NCI-H2029 (cell line): ENCODE results near the gene FRAS1.
"Not testable (repeated sequence)": the region's sequence is repeated elsewhere in the genome, so short reads cannot be mapped to it uniquely, and the experiment has no call there.

Experiments
- DNase-seq: peaks from one replicate; lab custom pipeline; 2025; lab: John Stamatoyannopoulos, UW

FRAS1 gene, protein sequence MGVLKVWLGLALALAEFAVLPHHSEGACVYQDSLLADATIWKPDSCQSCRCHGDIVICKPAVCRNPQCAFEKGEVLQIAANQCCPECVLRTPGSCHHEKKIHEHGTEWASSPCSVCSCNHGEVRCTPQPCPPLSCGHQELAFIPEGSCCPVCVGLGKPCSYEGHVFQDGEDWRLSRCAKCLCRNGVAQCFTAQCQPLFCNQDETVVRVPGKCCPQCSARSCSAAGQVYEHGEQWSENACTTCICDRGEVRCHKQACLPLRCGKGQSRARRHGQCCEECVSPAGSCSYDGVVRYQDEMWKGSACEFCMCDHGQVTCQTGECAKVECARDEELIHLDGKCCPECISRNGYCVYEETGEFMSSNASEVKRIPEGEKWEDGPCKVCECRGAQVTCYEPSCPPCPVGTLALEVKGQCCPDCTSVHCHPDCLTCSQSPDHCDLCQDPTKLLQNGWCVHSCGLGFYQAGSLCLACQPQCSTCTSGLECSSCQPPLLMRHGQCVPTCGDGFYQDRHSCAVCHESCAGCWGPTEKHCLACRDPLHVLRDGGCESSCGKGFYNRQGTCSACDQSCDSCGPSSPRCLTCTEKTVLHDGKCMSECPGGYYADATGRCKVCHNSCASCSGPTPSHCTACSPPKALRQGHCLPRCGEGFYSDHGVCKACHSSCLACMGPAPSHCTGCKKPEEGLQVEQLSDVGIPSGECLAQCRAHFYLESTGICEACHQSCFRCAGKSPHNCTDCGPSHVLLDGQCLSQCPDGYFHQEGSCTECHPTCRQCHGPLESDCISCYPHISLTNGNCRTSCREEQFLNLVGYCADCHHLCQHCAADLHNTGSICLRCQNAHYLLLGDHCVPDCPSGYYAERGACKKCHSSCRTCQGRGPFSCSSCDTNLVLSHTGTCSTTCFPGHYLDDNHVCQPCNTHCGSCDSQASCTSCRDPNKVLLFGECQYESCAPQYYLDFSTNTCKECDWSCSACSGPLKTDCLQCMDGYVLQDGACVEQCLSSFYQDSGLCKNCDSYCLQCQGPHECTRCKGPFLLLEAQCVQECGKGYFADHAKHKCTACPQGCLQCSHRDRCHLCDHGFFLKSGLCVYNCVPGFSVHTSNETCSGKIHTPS (N-terminal part only)

DNA sequence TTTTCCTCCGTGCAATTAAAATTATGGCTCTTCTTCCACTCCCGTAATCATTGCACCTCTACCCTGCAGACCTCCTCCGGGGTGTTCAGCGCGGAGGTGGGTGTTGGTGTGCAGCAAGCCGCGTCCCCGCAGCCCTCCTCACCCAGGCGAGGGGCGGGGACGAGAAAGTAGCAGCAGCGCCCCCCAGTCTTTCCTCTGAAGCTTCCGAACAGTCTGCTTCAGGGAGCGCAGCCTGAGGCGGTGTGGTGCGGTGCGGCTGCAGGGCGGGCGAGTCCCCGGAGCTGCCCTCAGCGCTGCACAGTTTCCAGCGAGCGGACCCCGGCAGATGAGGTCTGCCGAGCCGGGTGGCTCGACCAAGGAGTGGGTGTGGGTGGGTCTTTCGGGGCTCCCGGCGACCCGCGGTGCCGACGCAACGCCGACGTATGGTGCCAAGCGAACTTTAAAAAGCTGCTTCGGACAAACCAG lies at the start of gene FRAS1:
Gene FRAS1, plus strand, starts transcription at position 189 of the 465 bp plus-strand sequence. CDS start 687 bp downstream, outside the sequence.
- DNase-seq = peak; percentile 10

DNA sequence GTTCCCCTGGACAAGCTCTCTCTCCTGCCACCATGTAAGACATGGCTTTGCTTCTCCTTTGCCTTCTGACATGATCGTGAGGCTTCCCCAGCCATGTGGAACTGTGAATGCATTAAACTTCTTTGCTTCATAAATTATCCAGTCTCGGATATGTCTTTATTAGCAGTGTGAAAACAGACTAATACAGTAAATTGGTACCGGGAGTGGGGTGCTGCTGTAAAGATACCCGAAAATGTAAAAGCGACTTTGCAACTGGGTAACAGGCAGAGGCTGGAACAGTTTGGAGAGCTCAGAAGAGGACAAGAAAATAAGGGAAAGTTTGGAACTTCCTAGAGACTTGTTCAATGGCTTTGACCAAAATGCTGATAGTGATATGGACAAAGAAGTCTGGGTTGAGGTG lies 46.1 kb upstream of the FRAS1 start:
- DNase-seq = not testable (repeated sequence)

DNA sequence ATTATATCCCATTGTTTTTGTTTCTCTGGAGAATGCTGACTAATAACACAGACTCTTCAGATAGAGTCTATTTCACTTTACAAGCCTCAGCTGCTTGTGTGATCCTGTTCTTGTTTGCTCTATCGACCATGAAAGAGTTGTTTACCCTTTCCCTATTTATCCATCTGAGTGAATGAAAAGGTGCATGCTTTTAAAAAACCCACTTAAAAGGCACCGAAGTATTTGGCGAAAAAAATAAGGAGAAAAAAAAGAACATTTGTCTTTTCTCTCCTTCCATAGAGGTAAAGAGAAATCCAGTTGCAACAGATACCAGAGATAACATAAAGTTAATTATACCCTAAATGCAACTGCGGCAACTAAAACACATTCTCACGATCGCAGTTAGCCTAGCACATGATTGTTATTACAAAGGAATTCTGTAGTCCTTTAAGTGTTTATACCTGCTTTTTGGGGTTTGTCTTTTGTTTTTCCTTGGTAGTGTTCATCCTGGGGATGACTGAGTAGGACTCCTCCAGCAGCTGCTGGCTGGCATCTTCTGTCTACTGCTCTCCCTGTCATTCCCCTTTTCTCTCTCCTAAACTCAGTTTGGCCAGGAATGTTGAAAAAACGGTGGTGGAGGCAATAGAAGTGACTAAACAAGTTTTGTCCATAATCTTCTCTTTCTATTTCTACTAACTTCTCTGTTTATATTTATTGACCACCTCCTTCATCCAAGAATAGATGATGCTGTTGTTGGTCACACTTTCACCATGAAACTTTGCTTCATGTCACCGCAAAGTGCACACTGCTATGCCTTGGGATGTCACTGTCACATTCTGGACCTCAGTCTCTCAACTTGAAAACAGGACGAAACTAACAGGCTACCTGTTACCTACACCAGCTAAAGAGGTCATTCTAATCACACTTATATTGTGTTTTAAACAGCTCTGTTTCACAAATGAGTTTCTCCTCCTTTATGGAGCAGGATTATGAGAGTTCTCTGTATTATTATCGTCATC lies 41.9 kb upstream of the FRAS1 start:
- peak; percentile 84 for DNase-seq

DNA sequence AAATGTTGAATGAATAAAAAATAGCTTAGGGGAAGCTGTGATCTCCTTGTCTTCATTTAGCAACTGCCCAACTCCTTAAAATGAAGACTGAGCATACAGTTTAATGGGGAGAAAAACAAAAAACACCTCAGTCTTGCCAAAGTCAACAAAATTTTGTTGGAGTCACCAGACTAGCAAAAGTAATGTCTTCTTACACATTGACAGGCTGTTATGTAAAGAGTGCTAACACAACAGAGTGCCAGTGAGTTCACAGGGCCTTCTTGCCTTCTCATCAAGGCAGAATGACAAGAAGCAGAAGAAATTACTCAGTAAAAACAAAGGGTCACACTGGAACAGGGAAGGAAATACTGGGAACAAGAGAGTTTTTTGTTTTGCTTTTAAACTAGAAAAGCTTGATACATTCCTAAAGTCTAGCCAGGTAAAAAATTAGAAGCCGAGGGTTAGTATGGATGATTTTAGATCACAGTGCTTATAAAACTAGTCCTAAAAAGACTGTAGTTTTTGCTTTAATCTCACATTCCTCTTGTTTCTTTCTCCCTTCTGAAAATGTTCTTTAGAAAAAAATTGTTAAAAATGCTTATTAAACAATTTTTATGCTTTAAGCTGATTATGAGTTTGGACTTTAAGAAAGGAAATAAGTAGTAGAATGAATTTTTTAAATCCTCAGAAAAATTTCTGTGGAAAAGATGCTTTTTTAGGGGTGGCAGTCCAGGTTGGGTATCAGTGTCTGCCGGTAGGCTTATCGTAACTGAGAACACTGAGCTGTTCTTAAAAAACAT lies 38.7 kb upstream of the FRAS1 start:
- no peak for DNase-seq

DNA sequence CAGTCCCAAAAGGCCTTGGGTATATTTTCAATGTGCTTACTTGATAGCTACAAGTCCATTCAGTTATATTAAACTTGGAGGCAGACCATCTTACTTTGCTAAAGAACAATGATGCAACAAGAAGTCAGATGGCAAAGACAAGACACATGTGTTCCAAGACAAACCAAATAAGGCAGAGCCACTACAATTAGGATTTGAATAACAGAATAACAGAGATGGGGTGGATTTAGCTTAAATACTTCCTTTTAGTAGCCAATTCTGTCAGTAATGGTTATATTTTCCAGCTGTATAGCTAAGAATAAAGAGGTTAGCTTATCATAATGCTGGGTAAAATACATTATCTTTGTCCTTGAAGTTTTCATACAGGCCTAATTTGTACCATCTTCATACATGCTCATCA lies 37.7 kb upstream of the FRAS1 start:
- no peak for DNase-seq

DNA sequence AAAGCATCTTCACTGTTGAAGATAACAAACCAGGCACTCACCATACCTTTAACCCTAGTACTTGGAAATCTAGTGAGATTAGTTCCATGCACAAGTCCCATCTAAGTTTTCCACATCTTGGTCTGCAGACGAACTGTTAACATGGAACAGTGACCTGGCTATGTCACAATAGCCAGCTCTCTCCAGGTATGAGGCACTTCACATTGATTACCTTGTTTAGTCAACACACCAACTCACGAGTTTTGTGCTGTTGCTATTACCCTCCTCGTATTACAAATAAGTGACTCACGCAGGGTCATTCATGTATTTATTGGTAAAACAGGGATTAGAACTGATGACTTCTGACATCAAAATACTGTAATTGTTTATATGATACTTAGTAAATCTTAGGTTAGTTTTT lies 36.4 kb upstream of the FRAS1 start:
- peak; percentile 66 for DNase-seq

DNA sequence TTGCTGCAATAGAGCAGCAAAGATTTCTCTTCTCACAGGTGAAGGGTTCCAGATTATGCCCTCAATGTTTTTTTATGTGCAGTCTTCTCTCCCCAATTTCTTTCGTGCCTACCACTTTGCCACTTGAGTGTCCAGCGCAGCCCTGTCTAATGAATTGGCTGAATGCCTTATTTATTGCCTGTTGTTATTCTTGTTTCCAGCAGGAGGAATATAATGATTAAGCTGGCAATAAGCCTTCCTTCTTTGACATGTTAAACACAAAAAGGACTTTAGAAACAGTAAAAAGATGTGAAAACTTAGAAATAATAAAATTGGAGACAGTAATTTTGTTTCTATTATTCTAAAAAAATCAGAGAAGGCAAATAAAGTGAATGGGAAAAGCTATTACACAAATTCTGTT lies 34.6 kb upstream of the FRAS1 start:
- DNase-seq = no peak

DNA sequence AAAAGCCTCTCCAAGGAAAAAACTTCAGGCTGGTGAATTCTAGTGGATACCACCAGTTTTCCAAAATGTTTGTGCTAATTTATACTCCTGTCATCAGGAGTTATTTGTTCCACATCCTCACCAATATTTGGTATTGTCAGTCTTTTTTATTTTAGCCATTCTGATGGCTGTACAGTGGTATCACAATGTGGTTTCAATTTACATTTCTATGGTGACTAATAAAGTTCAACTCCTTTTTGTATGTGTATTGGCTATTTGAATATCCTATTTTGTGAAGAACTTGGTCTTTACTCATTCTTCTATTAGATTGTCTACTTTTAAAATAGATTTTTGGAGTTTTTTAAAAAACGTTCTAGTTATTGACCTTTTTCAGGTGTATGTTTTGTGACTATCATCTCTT lies 33.0 kb upstream of the FRAS1 start:
- no peak for DNase-seq

DNA sequence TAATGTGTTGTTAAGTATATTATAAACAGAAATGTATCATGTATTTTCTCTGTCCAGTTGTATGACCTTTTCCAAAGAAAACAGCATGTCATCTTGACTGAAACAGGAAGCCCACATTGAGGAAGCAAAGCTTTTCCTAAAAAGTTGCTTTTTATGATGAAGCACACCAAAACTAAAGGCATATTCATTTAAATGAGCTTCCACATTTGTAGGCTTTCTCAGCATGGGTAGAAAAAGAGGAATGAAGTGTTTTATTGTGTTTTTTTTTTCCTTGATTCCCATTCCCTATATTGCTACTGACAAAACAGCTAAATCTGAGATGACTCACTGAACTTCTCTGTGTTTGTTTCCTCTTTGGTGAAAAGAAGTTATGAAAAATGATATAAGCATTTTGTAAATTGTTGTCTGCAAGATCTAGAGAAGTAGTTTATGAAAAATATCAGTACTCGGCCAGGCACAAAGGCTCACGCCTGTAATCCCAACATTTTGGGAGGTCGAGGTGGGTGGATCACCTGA lies 32.5 kb upstream of the FRAS1 start:
- no peak for DNase-seq

DNA sequence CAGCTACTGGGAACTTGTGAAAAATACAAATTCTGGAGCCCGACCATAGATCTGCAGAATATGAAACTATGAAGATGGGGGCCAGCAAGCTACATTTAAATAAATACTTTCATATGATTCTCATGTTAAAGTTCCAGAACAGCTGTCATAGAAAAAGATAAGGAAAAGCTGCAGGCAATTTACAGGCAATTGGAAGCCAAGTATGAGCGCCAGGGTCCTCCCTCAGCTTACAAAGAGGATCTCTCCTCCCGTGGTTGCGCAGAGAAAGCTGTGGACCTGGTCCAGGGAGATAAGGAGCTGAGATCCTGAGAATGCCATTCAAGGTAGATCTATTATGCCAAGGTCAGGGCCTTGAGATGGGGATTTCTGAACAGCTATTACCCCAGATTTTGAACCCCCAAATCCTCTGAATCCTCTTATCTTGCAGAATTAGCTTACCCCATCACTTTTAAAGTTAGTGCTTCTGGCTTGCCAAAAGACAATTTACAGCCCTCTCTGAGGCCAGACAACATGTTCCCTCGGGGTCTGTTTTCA lies 25.6 kb upstream of the FRAS1 start:
- DNase-seq = no peak

DNA sequence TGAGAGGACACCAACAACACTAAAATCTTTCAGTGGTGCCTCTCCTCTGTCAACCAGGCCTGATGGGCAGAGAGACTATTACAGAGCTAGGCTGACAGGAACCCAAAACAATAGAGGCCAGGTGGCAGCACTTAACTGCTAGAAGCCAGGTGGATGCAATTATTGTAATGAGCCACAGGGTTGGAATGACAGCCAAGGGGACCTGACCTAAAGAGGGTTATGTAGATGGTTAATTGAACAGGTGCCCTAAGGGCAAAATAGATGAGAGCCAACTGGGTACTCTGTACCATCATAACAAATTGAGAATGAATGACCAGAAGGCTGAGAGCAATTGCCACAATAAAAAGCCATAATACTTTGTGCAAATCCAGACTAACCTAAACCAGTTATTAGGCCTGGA lies 24.7 kb upstream of the FRAS1 start:
- DNase-seq = peak; percentile 92

DNA sequence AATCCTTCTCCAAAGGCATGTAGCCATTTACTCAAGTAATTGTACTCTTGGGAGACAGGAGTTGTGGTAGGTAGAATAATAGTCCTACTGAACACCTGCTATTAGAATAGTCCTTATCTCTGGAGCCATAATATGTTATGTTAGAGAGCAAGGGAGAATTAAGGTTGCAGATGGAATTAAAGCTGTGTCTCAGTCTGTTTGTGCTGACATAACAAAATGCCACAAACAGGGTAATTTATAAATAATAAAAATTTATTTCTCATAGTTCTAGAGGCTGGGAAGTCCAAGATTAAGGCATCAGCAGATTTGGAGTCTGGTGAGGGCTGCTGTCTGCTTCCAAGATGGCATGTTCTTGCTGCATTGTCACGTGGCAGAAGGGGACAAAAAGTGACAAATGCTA lies 24.2 kb upstream of the FRAS1 start:
- no peak for DNase-seq

DNA sequence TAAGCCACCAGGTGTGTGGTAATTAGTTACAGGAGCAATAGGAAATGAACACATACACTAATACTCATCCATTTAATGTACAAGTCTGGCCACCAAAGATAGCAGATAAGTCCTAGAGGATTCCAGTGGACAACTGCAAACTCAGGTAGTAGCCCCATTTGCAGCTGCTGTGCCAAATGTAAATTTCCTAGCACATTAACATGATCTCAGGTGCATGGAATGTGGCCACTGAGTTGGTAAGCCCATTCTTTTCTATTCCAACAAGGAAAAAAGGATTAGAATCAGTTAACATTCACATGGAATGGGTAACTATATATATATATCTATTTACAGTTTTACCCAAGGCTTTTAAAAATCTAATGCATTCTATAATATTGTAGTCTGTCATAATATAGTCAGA lies 23.3 kb upstream of the FRAS1 start:
- no peak for DNase-seq

DNA sequence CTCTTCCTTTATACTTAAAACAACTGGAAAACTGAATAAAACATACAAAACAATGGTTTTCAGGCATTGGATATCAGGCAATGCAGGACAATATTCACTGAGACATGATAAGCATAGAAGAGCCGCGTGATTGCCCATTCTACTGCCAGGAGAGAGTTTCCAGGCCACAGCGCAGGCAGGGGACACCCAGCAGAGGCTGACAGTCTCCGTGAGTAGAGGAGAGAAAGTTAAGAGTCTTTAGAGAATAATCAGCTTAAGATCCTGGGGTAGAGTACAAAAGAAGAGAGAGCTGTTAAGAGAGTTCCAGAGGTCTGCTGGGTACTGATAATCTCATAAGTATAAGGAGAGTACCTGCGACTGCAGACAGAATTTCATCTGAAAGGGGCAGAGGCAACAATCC lies 18.4 kb upstream of the FRAS1 start:
- no peak for DNase-seq

DNA sequence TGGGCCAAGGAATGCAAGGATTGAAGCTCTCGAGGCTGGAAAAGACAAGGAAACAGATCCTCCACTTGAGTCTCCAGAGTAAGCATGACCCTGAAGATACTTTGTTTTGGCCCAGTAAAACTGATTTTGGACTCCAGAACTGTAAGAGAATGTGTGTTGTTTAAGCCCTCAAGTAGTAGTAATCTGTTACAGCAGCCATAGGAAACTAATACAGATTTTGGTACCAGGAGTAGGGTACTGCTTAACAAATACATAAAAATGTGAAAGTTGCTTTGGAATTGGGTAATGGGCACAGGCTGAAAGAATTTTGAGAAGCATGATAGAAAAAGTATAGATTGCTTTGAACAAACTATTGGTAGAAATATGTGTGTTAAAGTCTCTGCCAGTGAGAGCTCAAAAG lies 17.4 kb upstream of the FRAS1 start:
- DNase-seq = no peak

DNA sequence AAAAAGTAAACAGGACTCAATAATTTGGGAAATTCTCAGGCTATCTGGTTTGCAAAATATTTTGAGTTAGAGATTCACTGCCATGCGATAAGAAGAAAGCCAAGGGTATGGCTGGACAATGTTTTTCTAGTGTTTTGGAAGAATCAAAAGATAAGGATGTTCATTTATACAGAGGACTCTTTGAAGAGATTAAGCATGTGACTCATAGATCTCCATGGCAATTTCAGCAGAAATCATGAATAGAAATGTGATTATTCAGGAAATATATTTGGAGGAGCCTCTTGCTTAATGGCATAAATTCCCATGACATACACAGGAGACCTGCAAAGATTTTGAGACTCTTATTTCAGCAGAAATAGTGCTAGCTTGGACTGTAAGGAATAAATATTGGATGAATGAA lies 16.7 kb upstream of the FRAS1 start:
- no peak for DNase-seq

DNA sequence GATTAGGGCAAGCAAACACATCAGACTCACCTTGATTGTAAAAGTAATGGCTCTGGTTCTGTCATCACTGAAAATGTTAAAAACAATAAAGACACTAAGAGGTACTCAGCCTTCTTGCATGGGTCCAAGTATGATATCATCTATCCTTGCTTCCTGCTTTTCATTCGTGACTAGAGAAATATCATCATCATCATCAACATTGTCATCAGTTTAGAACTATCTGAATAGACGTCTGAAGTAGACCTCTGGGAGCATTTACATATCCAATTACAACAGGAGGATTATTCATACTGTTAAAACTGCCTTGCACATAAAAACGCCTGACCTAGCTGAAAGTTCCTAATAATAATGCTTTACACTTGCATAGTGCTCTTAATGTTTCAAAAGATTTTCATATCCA lies 9.8 kb upstream of the FRAS1 start:
- no peak for DNase-seq

DNA sequence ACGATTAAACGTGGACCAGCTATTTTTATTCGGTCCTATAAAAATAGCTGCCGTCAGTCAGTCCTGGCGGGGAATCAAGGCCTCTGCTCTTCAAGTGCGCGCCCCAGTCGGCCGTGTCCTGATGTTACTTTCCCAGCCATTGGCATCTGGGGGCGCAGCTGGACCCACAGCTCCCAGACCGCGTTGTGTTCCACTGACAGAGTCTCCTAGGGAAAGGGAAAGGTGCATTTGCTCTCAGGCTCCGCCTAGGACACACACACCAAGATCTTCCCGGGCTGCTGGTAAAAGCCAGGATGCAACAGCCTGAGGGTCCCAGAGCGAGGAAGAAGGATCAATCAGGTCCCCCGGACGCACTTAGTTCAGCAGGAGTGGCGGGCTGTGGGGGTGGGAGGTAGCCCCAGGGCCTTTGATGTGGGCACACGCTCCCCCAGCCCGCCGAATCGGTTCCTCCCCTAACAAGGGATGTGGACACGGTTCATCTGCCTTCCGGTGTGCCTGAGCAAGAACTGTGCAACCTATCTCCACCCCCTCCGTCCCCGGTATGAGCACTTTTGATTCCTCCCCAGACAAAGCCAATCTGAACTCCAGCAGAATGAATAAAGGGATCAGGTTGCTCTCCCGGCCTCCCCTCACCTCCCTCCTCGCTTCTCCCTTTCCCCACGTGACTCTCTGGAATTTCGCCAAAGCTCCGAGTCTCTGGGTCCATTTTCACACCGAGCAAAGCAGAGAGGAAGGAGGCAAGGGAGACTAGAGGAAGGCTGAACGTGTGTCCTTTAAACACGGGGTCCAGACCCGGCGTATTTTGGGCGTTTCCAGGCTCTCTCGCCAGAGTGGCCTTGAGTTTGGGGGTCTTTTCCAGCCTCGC lies 626 bp upstream of the FRAS1 start:
- DNase-seq = peak; percentile 98
